OCI-LY3 (cell line): ENCODE data around the gene TCP10L.

Experiments
- CTCF ChIP-seq: fragments of 200-600, 300-600 bp; sonication (generic); IDR thresholded peaks from 2 replicates; pipeline ENCODE4 v1.5.1; 2014; ENCODE audit warnings: antibody characterized with exemption, low read length, low read depth
- EZH2phosphoT487 ChIP-seq: fragments of 200-600 bp; shearing (Covaris generic); IDR thresholded peaks from 2 replicates; pipeline ENCODE4 v1.6.1; 2018; ENCODE audit warnings: antibody characterized with exemption, mixed run types, low read depth

DNA sequence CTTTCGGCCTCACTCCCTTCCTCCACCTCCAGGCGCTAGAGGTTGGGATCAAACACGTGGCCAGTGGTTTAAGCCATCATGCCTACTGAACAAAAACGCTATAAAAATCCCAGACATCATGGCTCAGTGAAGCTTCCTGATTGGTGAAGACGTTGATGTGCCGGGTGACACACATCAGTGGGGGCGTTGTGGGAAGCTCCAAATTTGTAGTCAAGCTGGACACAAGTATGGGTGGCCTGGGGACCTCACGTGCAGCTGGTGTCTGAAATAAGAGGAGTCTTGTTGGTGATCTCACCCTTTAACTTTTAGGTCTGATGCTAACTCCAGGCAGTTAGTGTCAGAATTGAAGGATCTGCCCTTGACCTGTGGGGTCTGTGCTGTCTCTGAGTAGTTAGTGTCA is 20.1 kb upstream of the TCP10L start:
- TF ChIP-seq CTCF (no peak), EZH2phosphoT487 (no peak)
